Psoas muscle (tissue), 8 donors: ENCODE measurements around the gene ACAA1. TPM values are rescaled to one million over a fixed set of nuclear protein-coding genes. Genes with fewer than 3 reads are reported as not detected.

Experiments
- ATAC-seq, 4 donors: fragments of 200-7000 bp; cut with Tn5 transposase; one replicate each; pipeline ENCODE4 v1.9.1; 2020; ENCODE audit warnings: moderate library complexity in 3 of 4, mild to moderate bottlenecking in 2 of 4
- DNase-seq, 2 donors: peaks; one replicate each; pipeline ENCODE4 v3.0.0-alpha.2; 2020
- H3K27ac ChIP-seq: fragments of 200-600 bp; one replicate; pipeline ENCODE4 v1.8.0; 2022
- H3K27me3 ChIP-seq, 3 donors: fragments of 200-600 bp in 1 of 3; one replicate each; pipeline versions ENCODE4 v1.6.1 to v1.8.0; 2013 to 2022; ENCODE audit warnings: low read length in 2 of 3, mild to moderate bottlenecking in 2 of 3, moderate library complexity in 1 of 3; ENCODE audit not compliant: insufficient read depth in 3 of 3
- H3K36me3 ChIP-seq, 2 donors: fragments of 200-600 bp in 1 of 2; one replicate each; pipeline versions ENCODE4 v1.6.1 to v1.8.0; 2013 to 2022; ENCODE audit warnings: low read depth in 1 of 2, mild to moderate bottlenecking in 1 of 2, moderate library complexity in 1 of 2; ENCODE audit not compliant: insufficient read depth in 1 of 2
- H3K4me1 ChIP-seq: fragments of 200-600 bp; one replicate; pipeline ENCODE4 v1.8.0; 2022
- H3K4me3 ChIP-seq: fragments of 200-600 bp; one replicate; pipeline ENCODE4 v1.8.0; 2022; ENCODE audit warnings: mild to moderate bottlenecking
- H3K9me3 ChIP-seq: fragments of 200-600 bp; one replicate; pipeline ENCODE4 v1.8.0; 2022
- CTCF ChIP-seq: fragments of 200-600 bp; IDR thresholded peaks from one replicate; pipeline ENCODE4 v1.8.0; 2022; ENCODE audit warnings: antibody characterized with exemption
- WGBS, 3 donors: extraction: QIAGEN DNeasy Blood & Tissue Kit; methylation state at CpG; one replicate each; pipeline versions ENCODE4 v1.1.6 to v1.1.7; 2013; 5-methylcytosine and 5-hydroxymethylcytosine counted together
- intact Hi-C, 2 donors: fragments of 100-400 bp; cut with DNase I; formaldehyde crosslinking; loops; one replicate each; pipeline versions ENCODE4 v1.11.0 to v1.14.2; 2022
- polyA plus RNA-seq, 3 donors: library from polyadenylated mRNA; stranded (reverse); fragments of 200-250 nt; gene quantifications; one replicate each; pipeline ENCODE4 v1.2.3, GENCODE V29; 2013
- total RNA-seq, 4 donors: library from RNA; stranded (reverse); fragmentation: NEBNext Ultra II Directional in 2 of 4; extraction: Animal tissue kit (Norgen Biotek cat#: 25700) in 2 of 4; gene quantifications; one replicate each; pipeline versions ENCODE4 v1.2.1 to v1.2.4, GENCODE V29; 2021 to 2023
- donor health status: healthy with polysubstance abuse.
- donor health status: DM: no; HTN: no; CAD: no; lungs with moderate emphysema.
- donor health status: Bipolar disorder and iron deficiency.
- donor health status: healthy.
- donor health status: DM: yes; HTN: yes; CAD: no.
- donor health status: DM: no; HTN: no; CAD: no.
- donor health status: DM: no; HTN: no; CAD: no.
- donor health status: DM: yes; HTN: yes; CAD: no.

The ACAA1 gene
- total and polyA plus RNA-seq, 7 donors: 23.6 to 52.2 (median 34.9) TPM

GRCh38 chr3:38118421-38119247, 18.3 kb downstream of the ACAA1 start:
- ATAC-seq (no peak), DNase-seq (no peak)
- no peaks in the 10 kb centered on the region for H3K9me3 ChIP-seq
- 85 to 93% (median 87%) methylated on average over 13 of the region's 13 CpGs for WGBS, 3 donors
- no peak for TF ChIP-seq CTCF
- H3K27me3 ChIP-seq: no peaks in the 10 kb centered on the region
- intact Hi-C loops: loop anchor here in 1 of 2 donors (5.0 kb wide), 1 partner anchor 686 kb away; no protein-coding TSS in a partner anchor
- H3K4me1 ChIP-seq: no peaks in the 10 kb centered on the region
- peaks cover 6 to 42% of the 10 kb centered on the region in 2 donors for H3K36me3 ChIP-seq
- H3K27ac ChIP-seq: no peak overlapping the region
- no peak overlapping the region for H3K4me3 ChIP-seq

- H3K4me1 ChIP-seq: no peaks in the 10 kb centered on the region
- H3K4me3 ChIP-seq: no peak overlapping the region
- peak; percentile 54 for TF ChIP-seq CTCF
- intact Hi-C loops: loop anchor here in 1 of 2 donors (5.0 kb wide), 1 partner anchor 686 kb away; no protein-coding TSS in a partner anchor
- H3K36me3 ChIP-seq: peaks cover 5 to 34% of the 10 kb centered on the region in 2 donors
- 59 to 70% (median 59%) methylated on average over 11 of the region's 11 CpGs for WGBS, 3 donors
- H3K9me3 ChIP-seq: no peaks in the 10 kb centered on the region
- DNase-seq (peak; percentile 61 to 68), ATAC-seq (peak; percentile 59 to 84 (median 76))
- no peak overlapping the region for H3K27ac ChIP-seq
- H3K27me3 ChIP-seq: no peaks in the 10 kb centered on the region
These were observed 19.0 kb downstream of the ACAA1 start for GRCh38 chr3:38117748-38118420.

- DNase-seq (peak in 1 of 2 donors; percentile 23), ATAC-seq (peak; percentile 69 to 86 (median 84))
- Histone ChIP-seq H3K9me3 (no peaks in the 10 kb centered on the region), H3K4me1 (no peaks in the 10 kb centered on the region), H3K4me3 (no peak overlapping the region), H3K36me3 (peaks cover 0 to 28% of the 10 kb centered on the region in 2 donors), H3K27ac (no peak overlapping the region), H3K27me3 (no peaks in the 10 kb centered on the region)
- intact Hi-C loops: loop anchor here in 1 of 2 donors (5.0 kb wide), 1 partner anchor 685 kb away; no protein-coding TSS in a partner anchor
- peak; percentile 8 for TF ChIP-seq CTCF
- 46 to 53% (median 47%) methylated on average over 10 of the region's 10 CpGs for WGBS, 3 donors
These were observed 19.7 kb downstream of the ACAA1 start for GRCh38 chr3:38117163-38117716.

- DNase-seq: no peak
- Histone ChIP-seq H3K4me1 (no peaks in the 10 kb centered on the region), H3K36me3 (peaks cover 0 to 22% of the 10 kb centered on the region in 2 donors), H3K4me3 (no peak overlapping the region), H3K27ac (no peak overlapping the region), H3K27me3 (no peaks in the 10 kb centered on the region), H3K9me3 (no peaks in the 10 kb centered on the region)
- no peak for TF ChIP-seq CTCF
- intact Hi-C loops: loop anchor here in 1 of 2 donors (5.0 kb wide), 1 partner anchor 684 kb away; no protein-coding TSS in a partner anchor
- peak in 2 of 4 donors; percentile 10 to 16 for ATAC-seq
- WGBS, 3 donors: 78 to 90% (median 78%) methylated on average over 11 to 12 of the region's 12 CpGs
These were observed 20.3 kb downstream of the ACAA1 start for GRCh38 chr3:38116471-38117162.
